NCI-H1105 (cell line): ENCODE measurements around the gene BAHCC1.

Source experiments
- DNase-seq: peaks from one replicate; lab custom pipeline; 2025; lab: John Stamatoyannopoulos, UW

The BAHCC1 gene

DNA sequence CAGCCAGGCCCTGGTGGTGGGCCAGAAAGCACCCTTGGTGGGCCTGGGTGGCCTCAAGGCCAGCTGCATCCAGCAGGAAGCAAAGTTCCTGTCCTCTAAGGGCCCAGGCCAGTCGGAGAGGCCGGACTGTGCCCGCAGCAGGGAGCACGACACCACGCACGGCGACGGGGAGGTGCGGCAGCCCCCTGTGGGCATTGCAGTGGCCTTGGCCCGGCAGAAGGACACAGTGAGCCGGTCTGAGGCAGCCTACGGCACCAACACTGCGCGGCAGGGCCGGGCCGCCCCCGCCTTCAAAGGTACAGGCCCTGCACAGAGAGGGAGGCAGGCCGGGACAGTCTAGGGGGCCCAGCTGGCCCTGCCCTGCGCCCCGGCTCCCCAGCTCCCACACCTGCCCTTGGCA is 48.0 kb downstream of the BAHCC1 start:
- DNase-seq, result no peak

- DNase-seq, result no peak
Observed at GRCh38 chr17:81444610-81445339, 49.5 kb downstream of the BAHCC1 start.

GRCh38 chr17:81445642-81446503 is 50.6 kb downstream of the BAHCC1 start:
- DNase-seq, result no peak

GRCh38 chr17:81447331-81447933 is 52.2 kb downstream of the BAHCC1 start:
- no peak for DNase-seq

DNA sequence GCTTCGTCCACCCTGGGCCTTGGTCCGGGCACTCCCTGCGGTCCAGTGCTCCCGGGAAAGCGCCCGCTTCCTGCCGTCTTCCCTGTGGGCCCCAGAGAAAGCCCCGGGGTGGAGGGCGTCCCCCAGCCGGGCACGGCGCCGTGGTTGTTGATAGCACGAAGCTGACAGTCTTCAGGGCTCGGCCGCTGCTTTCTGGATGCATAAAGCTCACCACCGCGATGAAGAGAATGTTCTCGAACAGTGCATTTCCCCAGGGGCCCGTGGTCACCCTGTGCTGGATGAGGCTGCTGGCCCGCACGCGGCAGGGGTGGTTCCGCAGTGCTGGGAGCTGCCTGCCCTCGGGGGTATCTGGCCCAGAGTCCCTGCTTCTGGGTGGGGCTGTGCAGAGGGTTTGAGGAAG is 53.2 kb downstream of the BAHCC1 start:
- DNase-seq, result no peak

- no peak for DNase-seq
Observed at GRCh38 chr17:81448950-81449349, 53.7 kb downstream of the BAHCC1 start.

DNA sequence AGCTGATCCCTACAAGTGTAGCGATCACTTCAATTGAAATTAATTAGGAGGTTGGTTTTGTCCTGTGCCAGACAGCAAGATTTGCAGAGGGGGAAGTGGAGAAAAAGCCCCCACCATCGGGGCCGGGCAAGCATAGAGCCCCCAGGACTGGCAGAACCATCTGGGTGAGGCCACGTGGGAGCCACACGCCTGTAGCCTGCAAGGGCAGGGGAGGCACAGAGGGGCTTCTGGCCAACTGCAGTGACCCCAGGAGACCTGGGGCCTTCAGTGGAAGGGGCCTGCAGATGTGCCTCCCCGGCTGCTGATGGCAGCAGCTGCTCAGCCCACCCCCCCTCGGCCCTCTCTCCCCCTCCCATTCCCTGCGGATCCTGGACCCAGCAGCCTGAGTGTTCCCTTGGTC is 54.1 kb downstream of the BAHCC1 start:
- no peak for DNase-seq

DNA sequence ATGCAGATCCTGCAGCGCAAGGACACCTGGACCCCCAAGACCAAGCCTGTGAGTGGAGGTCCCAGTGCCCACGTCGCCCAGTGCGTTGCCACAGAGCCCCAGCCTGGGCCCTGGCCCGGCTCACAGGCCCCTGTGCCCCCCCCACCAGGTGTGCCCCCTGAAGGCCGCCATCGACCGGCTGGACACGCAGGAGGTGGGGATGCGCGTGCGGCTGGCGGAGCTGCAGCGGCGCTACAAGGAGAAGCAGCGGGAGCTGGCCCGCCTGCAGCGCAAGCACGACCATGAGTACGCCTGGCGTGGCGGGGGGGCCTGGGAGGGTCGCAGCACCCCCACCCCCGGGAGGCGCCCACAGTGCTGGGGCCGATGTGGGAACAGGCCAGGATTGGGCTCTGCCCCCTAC is 56.6 kb downstream of the BAHCC1 start:
- DNase-seq, result no peak

- no peak for DNase-seq
Observed at GRCh38 chr17:81452551-81452950, 57.3 kb downstream of the BAHCC1 start.

GRCh38 chr17:81453076-81453475 is 57.8 kb downstream of the BAHCC1 start:
- DNase-seq, result peak; percentile 68

DNA sequence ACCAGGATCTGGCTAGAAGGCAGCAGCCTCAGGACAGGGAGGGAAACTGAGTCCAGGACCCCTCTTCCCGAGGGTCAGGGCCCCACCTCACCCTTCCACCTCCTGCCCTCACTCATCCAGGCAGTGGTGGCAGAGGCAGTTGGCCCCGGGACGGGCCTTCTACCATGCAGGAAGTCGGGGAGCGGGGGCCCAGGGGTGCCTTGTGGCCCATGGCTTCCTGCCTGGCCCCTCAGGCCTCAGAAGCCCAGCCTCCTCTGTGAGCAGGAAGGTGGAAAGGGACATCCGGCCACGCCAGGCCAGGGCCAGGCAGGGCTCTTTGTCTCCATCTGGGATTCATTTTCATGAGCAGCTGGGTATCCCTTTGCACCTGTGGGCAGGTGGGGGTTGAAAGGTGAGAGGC is 58.5 kb downstream of the BAHCC1 start:
- DNase-seq, result no peak

DNA sequence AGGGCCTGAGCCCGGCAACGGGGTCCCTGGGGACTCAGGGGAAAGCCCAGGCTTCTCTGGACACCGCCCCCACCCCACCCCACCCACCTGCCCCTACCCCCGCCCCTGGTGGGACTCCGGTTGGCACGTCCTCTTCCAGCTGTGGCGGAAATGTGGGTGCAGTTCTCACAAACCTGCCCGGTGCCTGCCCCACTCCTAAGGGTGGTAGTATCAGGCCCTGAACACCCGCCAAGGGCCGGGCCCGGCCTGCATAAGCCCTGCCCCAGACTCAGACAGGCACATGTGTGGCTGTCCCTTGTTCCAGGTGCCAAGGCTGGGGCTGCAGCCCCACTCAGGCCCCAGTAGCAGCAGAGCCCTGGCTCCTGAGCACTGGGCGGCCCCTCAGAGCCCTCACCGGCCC is 59.2 kb downstream of the BAHCC1 start:
- no peak for DNase-seq

DNA sequence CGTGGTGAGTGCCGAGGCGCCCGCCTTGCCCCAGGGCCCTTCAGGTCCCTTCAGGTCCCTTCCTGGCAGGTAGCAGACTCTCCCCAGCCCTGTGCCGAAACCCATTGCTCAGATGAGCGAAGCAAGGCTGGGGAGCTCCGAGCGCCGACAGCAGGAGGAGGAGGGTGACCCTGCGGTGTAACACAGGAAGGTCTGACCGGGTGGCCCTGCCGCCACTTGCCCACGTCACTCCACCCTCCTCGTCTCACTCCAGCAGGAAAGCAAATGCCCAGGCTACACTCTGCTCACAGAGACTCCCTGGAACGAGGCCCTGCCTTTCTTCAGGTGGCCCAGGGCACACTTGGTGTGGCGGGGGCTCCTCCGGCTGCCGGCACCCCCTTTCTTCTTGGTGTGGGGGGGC is 60.1 kb downstream of the BAHCC1 start:
- DNase-seq, result no peak

DNA sequence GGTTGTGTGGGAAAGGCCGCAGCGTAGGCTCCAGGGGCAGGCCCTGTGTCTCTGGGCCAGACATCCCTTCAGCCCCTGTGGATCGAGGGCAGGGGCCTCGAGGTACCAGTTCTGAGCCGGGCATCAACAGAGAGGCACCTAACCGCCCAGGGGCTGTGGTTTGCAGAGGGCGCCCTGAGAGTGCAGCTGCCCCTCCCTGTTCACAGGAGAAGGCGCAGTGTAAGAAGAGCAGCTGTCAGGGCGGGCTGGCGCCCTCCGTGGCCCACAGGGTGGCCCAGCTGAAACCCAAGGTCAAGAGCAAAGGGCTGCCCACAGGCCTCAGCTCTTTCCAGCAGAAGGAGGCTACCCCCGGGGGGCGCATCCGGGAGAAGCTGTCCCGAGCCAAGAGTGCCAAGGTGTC is 60.8 kb downstream of the BAHCC1 start:
- no peak for DNase-seq

DNA sequence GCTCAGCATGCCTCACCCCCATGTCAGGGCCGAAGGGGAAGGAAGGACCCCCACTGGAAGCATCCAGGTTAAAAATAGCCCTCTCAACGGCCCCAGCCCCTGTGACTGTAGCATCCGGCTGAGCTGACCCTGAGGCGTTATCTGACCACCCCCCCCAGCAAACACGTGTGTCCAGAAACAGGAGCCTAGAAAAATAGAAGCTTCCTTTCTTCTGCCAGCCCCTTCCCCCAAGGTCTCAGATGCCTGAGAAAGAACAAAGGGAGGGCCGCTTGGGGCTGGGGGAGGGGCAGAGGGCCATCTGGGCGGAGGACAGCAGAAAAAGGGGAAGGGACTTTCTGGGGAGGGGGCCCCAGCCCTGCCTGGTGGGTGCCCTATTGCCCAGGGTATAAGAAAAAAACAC is 61.5 kb downstream of the BAHCC1 start:
- no peak for DNase-seq

GRCh38 chr17:81457401-81457800 is 62.1 kb downstream of the BAHCC1 start:
- DNase-seq, result no peak

DNA sequence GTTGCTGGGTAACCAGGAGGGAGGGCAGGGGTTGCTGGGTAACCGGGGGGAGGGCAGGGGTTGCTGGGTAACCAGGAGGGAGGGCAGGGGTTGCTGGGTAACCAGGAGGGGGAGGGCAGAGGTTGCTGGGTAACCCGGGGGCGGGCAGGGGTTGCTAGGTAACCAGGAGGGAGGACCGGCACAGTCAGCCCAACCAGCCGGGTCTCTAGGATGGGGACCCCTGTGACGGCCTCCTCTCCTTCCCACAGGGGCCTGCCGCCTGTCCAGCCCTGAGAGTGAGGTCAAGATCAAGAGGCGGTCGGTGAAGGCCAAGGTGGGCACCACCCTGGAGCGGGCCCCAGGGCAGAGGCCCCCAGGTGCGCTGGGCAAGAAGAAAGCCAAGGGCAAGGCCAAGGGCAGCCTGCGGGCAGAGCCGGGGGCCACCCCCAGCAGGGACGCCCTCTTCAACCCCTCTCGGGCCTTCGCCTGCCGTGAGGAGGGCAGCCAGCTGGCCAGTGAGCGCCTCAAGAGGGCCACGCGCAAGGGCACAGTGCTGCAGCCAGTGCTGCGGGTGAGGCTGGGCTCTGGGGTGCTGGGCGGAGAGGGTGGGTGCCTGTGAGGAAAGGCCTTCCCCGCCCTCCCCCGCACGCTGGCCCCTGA is 62.8 kb downstream of the BAHCC1 start:
- DNase-seq, result no peak

DNA sequence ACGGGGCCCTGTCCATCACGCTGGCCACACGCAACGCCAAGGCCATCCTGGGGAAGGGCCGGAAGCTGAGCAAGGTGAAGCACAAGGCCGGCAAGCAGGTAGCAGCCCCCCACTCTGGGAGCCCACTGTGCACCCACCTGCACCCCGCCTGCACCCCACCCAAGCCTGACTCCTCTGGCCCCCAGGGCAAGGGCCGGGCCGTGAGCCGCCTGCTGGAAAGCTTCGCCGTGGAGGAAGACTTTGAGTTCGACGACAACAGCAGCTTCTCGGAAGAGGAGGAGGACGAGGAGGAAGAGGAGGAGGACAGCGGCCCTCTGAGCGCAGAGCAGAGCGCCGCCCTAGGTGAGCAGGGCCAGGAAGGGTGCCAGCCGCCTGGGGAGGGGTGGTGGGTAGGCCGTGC is 63.4 kb downstream of the BAHCC1 start:
- DNase-seq, result no peak

DNA sequence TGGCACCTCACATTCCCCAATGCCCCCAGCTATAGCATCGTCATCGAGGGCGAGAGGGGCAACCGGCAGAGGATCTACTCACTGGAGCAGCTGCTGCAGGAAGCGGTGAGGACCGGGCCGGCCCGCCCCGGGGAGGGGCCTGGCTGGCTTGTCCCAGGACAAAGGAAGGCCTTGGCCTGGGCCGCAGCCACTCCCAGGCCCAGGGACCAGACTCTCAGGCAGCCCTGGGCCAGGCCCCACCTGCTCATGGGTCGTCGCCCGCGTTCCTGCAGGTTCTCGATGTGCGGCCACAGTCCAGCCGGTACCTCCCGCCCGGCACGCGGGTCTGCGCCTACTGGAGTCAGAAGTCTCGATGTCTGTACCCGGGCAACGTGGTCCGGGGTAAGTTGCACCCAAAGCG is 64.0 kb downstream of the BAHCC1 start:
- no peak for DNase-seq

- DNase-seq, result no peak
Observed at GRCh38 chr17:81459864-81460263, 64.6 kb downstream of the BAHCC1 start.

DNA sequence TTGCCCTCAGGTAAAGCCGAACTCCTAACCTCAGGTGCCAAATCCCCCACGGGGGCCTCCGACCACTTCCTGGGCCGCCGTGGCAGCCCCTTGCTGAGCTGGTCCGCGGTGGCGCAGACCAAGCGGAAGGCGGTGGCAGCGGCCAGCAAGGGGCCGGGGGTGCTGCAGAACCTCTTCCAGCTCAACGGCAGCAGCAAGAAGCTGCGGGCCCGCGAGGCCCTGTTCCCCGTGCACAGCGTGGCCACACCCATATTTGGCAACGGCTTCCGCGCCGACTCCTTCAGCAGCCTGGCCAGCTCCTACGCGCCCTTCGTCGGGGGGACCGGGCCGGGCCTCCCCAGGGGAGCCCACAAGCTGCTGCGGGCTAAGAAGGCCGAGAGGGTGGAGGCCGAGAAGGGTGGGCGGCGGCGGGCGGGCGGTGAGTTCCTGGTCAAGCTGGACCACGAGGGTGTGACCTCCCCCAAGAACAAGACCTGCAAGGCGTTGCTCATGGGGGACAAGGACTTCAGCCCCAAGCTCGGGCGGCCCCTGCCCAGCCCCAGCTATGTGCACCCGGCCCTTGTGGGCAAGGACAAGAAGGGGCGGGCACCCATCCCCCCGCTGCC is 65.7 kb downstream of the BAHCC1 start:
- no peak for DNase-seq
